ENCODE results near the gene IFITM1. TPM values are rescaled to one million over a fixed set of nuclear protein-coding genes. Genes with fewer than 3 reads are reported as not detected.

IFITM1 gene
- total and polyA plus RNA-seq, 4 donors = 46.7 to 311 (median 183) TPM

GRCh38 chr11:272195-272930, 41.5 kb upstream of the IFITM1 start:
- intact Hi-C loops (cut with DNase I) = no loop called here
- DNase-seq (no peak), ATAC-seq (ENCODE audit: low FRiP score) (no peak)
- Histone ChIP-seq H3K9me3 (ENCODE audit: control insufficient read depth, low read length) (no peaks in the 10 kb centered on the region), H3K27me3 (ENCODE audit: control insufficient read depth in 1 of 2, insufficient read depth in 2 of 2, low read length in 1 of 2) (no peaks in the 10 kb centered on the region), H3K27ac (ENCODE audit: low read depth in 1 of 2, low read length in 2 of 2) (no peak overlapping the region), H3K4me3 (ENCODE audit: low read length in 2 of 2) (no peak overlapping the region), H3K4me1 (ENCODE audit: control insufficient read depth in 1 of 2, insufficient read depth in 2 of 2, low read length in 2 of 2) (no peaks in the 10 kb centered on the region), H3K36me3 (ENCODE audit: control insufficient read depth in 1 of 2, insufficient read depth in 2 of 2, low read length in 1 of 2) (no peaks in the 10 kb centered on the region)
- WGBS, 2 donors = 85% methylated on average over 22 of the region's 22 CpGs

GRCh38 chr11:272931-273198, 41.0 kb upstream of the IFITM1 start:
- Histone ChIP-seq H3K4me3 (ENCODE audit: low read length in 2 of 2) (no peak overlapping the region), H3K36me3 (ENCODE audit: control insufficient read depth in 1 of 2, insufficient read depth in 2 of 2, low read length in 1 of 2) (no peaks in the 10 kb centered on the region), H3K27ac (ENCODE audit: low read depth in 1 of 2, low read length in 2 of 2) (no peak overlapping the region), H3K4me1 (ENCODE audit: control insufficient read depth in 1 of 2, insufficient read depth in 2 of 2, low read length in 2 of 2) (no peaks in the 10 kb centered on the region), H3K9me3 (ENCODE audit: control insufficient read depth, low read length) (no peaks in the 10 kb centered on the region), H3K27me3 (ENCODE audit: control insufficient read depth in 1 of 2, insufficient read depth in 2 of 2, low read length in 1 of 2) (no peaks in the 10 kb centered on the region)
- WGBS, 2 donors = 85 to 89% methylated on average over 6 of the region's 6 CpGs
- intact Hi-C loops (cut with DNase I) = no loop called here
- ATAC-seq (ENCODE audit: low FRiP score) = no peak
- no peak for DNase-seq

- Histone ChIP-seq H3K9me3 (ENCODE audit: control insufficient read depth, low read length) (no peaks in the 10 kb centered on the region), H3K4me1 (ENCODE audit: control insufficient read depth in 1 of 2, insufficient read depth in 2 of 2, low read length in 2 of 2) (no peaks in the 10 kb centered on the region), H3K27ac (ENCODE audit: low read depth in 1 of 2, low read length in 2 of 2) (no peak overlapping the region), H3K4me3 (ENCODE audit: low read length in 2 of 2) (no peak overlapping the region), H3K27me3 (ENCODE audit: control insufficient read depth in 1 of 2, insufficient read depth in 2 of 2, low read length in 1 of 2) (peaks cover 0 to 1% of the 10 kb centered on the region in 2 donors), H3K36me3 (ENCODE audit: control insufficient read depth in 1 of 2, insufficient read depth in 2 of 2, low read length in 1 of 2) (no peaks in the 10 kb centered on the region)
- no peak for ATAC-seq (ENCODE audit: low FRiP score)
- no peak for DNase-seq
- intact Hi-C loops (cut with DNase I) = no loop called here
Measured at GRCh38 chr11:276219-276618, 37.6 kb upstream of the IFITM1 start.

- 66 to 71% methylated on average over 20 to 21 of the region's 21 CpGs for WGBS, 2 donors
Measured at GRCh38 chr11:278001-278951, 35.6 kb upstream of the IFITM1 start, which contains the start of gene NLRP6. Gene NLRP6, plus strand, starts transcription at chr11:278407. Its CDS starts 163 bp downstream, at chr11:278570.

GRCh38 chr11:279040-279965, 34.5 kb upstream of the IFITM1 start:
- intact Hi-C loops (cut with DNase I) = no loop called here
- no peak overlapping the region for H3K27ac ChIP-seq (ENCODE audit: low read depth in 1 of 2, low read length in 2 of 2)
- DNase-seq = peak in 1 of 2 donors; percentile 53
- no peaks in the 10 kb centered on the region for H3K36me3 ChIP-seq (ENCODE audit: control insufficient read depth in 1 of 2, insufficient read depth in 2 of 2, low read length in 1 of 2)
- no peak for ATAC-seq (ENCODE audit: low FRiP score)
- no peaks in the 10 kb centered on the region for H3K9me3 ChIP-seq (ENCODE audit: control insufficient read depth, low read length)
- H3K4me3 ChIP-seq (ENCODE audit: low read length in 2 of 2) = no peak overlapping the region
- H3K4me1 ChIP-seq (ENCODE audit: control insufficient read depth in 1 of 2, insufficient read depth in 2 of 2, low read length in 2 of 2) = no peaks in the 10 kb centered on the region
- H3K27me3 ChIP-seq (ENCODE audit: control insufficient read depth in 1 of 2, insufficient read depth in 2 of 2, low read length in 1 of 2) = peaks cover 0 to 1% of the 10 kb centered on the region in 2 donors
- WGBS, 2 donors = 11% methylated on average over 82 to 97 of the region's 97 CpGs

More at GRCh38 chr11:278001-278951, 35.6 kb upstream of the IFITM1 start, which contains the start of gene NLRP6:
- intact Hi-C loops (cut with DNase I) = no loop called here
- ATAC-seq (ENCODE audit: low FRiP score) (peak; percentile 7), DNase-seq (no peak)
- H3K36me3 ChIP-seq (ENCODE audit: control insufficient read depth in 1 of 2, insufficient read depth in 2 of 2, low read length in 1 of 2) = no peaks in the 10 kb centered on the region
- no peaks in the 10 kb centered on the region for H3K4me1 ChIP-seq (ENCODE audit: control insufficient read depth in 1 of 2, insufficient read depth in 2 of 2, low read length in 2 of 2)
- H3K27ac ChIP-seq (ENCODE audit: low read depth in 1 of 2, low read length in 2 of 2) = no peak within 1 kb of the TSS
- no peaks in the 10 kb centered on the region for H3K9me3 ChIP-seq (ENCODE audit: control insufficient read depth, low read length)
- no peak within 1 kb of the TSS for H3K4me3 ChIP-seq (ENCODE audit: low read length in 2 of 2)
- peaks cover 0 to 1% of the 10 kb centered on the region in 2 donors for H3K27me3 ChIP-seq (ENCODE audit: control insufficient read depth in 1 of 2, insufficient read depth in 2 of 2, low read length in 1 of 2)

- DNase-seq (peak in 1 of 2 donors; percentile 60), ATAC-seq (ENCODE audit: low FRiP score) (peak; percentile 13)
- no peak overlapping the region for H3K27ac ChIP-seq (ENCODE audit: low read depth in 1 of 2, low read length in 2 of 2)
- 2 to 3% methylated on average over 64 to 85 of the region's 85 CpGs for WGBS, 2 donors
- no peaks in the 10 kb centered on the region for H3K36me3 ChIP-seq (ENCODE audit: control insufficient read depth in 1 of 2, insufficient read depth in 2 of 2, low read length in 1 of 2)
- no peaks in the 10 kb centered on the region for H3K4me1 ChIP-seq (ENCODE audit: control insufficient read depth in 1 of 2, insufficient read depth in 2 of 2, low read length in 2 of 2)
- intact Hi-C loops (cut with DNase I) = no loop called here
- H3K4me3 ChIP-seq (ENCODE audit: low read length in 2 of 2) = no peak overlapping the region
- no peaks in the 10 kb centered on the region for H3K9me3 ChIP-seq (ENCODE audit: control insufficient read depth, low read length)
- peaks cover 0 to 1% of the 10 kb centered on the region in 2 donors for H3K27me3 ChIP-seq (ENCODE audit: control insufficient read depth in 1 of 2, insufficient read depth in 2 of 2, low read length in 1 of 2)
Measured at GRCh38 chr11:279966-280705, 33.7 kb upstream of the IFITM1 start.

GRCh38 chr11:280706-281485, 32.9 kb upstream of the IFITM1 start:
- 9% methylated on average over 72 to 79 of the region's 79 CpGs for WGBS, 2 donors
- Histone ChIP-seq H3K4me1 (ENCODE audit: control insufficient read depth in 1 of 2, insufficient read depth in 2 of 2, low read length in 2 of 2) (no peaks in the 10 kb centered on the region), H3K27ac (ENCODE audit: low read depth in 1 of 2, low read length in 2 of 2) (no peak overlapping the region), H3K36me3 (ENCODE audit: control insufficient read depth in 1 of 2, insufficient read depth in 2 of 2, low read length in 1 of 2) (no peaks in the 10 kb centered on the region), H3K27me3 (ENCODE audit: control insufficient read depth in 1 of 2, insufficient read depth in 2 of 2, low read length in 1 of 2) (peaks cover 0 to 1% of the 10 kb centered on the region in 2 donors), H3K9me3 (ENCODE audit: control insufficient read depth, low read length) (no peaks in the 10 kb centered on the region), H3K4me3 (ENCODE audit: low read length in 2 of 2) (no peak overlapping the region)
- ATAC-seq (ENCODE audit: low FRiP score) (no peak), DNase-seq (peak in 1 of 2 donors; percentile 71)
- intact Hi-C loops (cut with DNase I) = no loop called here

Measured in aorta (tissue), 5 donors.